ENCODE measurements around the gene RPA4.
A peak's percentile ranks its signal among the peaks of the same experiment; 100 is the strongest.
"Not testable (repeated sequence)": the region's sequence is repeated elsewhere in the genome, so short reads cannot be mapped to it uniquely, and the experiment has no call there.

The RPA4 gene

DNA sequence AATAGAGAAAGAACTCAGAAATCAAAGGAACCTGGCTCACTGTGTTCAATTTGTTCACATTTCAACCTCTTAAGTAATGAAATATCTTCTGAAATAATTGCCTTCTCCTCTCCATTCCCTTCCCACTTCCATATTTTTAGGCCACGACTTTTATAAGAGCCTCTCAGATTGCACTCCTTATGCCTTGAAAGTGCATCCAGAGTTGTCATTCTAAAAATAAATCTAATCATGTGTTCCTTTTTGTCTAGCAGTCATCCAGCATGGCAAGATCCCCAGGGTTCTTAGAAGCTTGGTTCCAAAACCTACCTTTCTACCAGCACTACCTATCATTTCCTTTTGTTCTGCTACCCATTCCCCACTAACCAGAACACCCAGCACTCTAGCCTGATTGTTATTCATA, 42.4 kb upstream of the RPA4 start:
- Histone ChIP-seq H3K36me3 (replicated peaks) (no peaks in the 10 kb centered on the region), H3K27me3 (replicated peaks) (no peaks in the 10 kb centered on the region), H3K4me3 (ENCODE audit: low read depth, low read length) (no peak overlapping the region), H3K27ac (no peak overlapping the region)
- TF ChIP-seq CTCF (IDR thresholded peaks at IDR 0.05; ENCODE audit: low read depth, low read length, missing control alignments): no peak
- no peak for DNase-seq
- in situ Hi-C loops (cut with HindIII; ENCODE audit: low pct_ligation_motif_present, low sequenced_read_pairs): no loop called here

DNA sequence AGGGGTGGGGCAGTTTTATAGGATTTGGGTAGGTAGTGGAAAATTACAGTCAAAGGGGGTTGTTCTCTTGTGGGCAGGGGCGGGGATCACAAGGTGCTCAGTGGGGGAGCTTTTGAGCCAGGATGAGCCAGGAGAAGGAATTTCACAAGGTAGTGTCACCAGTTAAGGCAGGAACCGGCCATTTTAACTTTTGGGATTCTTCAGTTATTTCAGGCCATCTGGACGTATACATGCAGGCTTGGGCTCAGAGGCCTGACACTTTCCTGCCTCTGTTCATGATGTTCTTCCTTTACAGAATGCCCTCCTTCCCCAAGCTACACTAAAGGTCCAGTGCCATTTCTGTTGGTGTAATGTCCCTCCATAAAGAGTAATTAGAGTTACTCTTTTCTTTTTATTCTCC, 41.8 kb upstream of the RPA4 start:
- H3K27me3 ChIP-seq (replicated peaks); H3K36me3 ChIP-seq (replicated peaks); DNase-seq; H3K4me3 ChIP-seq (ENCODE audit: low read depth, low read length); H3K27ac ChIP-seq; in situ Hi-C loops (cut with HindIII; ENCODE audit: low pct_ligation_motif_present, low sequenced_read_pairs): not testable (repeated sequence)

DNA sequence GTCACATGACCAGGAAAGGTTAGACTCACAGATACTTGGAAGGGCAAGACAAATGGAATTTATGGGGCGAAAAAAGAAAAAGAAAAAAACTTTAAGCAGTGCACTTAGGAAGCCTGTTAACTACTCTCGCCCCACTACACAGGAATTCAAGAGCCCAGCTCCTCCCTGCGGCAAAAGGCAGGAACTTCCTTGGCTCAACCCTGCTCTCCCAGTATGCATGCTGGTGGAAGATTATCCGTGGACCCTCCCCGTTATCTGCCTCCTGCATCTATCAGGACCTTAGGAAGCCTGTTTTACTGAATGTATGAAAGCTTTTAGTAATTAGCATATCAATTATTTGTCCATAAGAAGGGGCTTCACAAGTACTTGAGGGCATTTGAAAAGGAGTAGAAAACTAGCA, 40.1 kb upstream of the RPA4 start:
- in situ Hi-C loops (cut with HindIII; ENCODE audit: low pct_ligation_motif_present, low sequenced_read_pairs): no loop called here
- Histone ChIP-seq H3K36me3 (replicated peaks) (no peaks in the 10 kb centered on the region), H3K27me3 (replicated peaks) (no peaks in the 10 kb centered on the region), H3K4me3 (ENCODE audit: low read depth, low read length) (no peak overlapping the region), H3K27ac (no peak overlapping the region)
- peak; percentile 5 for DNase-seq
- peak; percentile 51 for TF ChIP-seq CTCF (IDR thresholded peaks at IDR 0.05; ENCODE audit: low read depth, low read length, missing control alignments)

DNA sequence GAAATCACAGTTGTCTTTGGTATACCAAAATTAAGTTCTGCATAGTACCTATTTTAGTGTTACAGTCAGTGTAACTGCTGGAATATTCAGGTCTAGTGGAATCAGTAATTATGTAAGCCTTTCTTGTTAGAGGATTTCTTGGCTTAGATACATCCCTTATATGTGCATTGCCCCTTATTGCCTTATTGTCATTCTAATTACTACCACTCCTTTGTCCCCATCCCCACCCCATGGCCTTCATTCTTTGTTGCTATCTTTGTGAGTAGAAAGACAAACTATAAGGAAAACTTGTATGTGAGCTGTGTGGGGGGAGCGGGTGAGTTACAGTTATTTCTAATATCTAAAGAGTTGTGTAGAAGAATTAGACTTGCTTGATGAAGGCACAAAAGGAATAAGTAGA, 36.9 kb upstream of the RPA4 start:
- no peak for DNase-seq
- H3K36me3 ChIP-seq (replicated peaks): no peaks in the 10 kb centered on the region
- TF ChIP-seq CTCF (IDR thresholded peaks at IDR 0.05; ENCODE audit: low read depth, low read length, missing control alignments): no peak
- no peaks in the 10 kb centered on the region for H3K27me3 ChIP-seq (replicated peaks)
- in situ Hi-C loops (cut with HindIII; ENCODE audit: low pct_ligation_motif_present, low sequenced_read_pairs): no loop called here
- H3K4me3 ChIP-seq (ENCODE audit: low read depth, low read length): no peak overlapping the region
- no peak overlapping the region for H3K27ac ChIP-seq

GRCh38 chrX:96859422-96859821, 24.3 kb upstream of the RPA4 start:
- in situ Hi-C loops (cut with HindIII; ENCODE audit: low pct_ligation_motif_present, low sequenced_read_pairs); H3K27ac ChIP-seq; H3K36me3 ChIP-seq (replicated peaks); H3K27me3 ChIP-seq (replicated peaks); H3K4me3 ChIP-seq (ENCODE audit: low read depth, low read length); DNase-seq: not testable (repeated sequence)

DNA sequence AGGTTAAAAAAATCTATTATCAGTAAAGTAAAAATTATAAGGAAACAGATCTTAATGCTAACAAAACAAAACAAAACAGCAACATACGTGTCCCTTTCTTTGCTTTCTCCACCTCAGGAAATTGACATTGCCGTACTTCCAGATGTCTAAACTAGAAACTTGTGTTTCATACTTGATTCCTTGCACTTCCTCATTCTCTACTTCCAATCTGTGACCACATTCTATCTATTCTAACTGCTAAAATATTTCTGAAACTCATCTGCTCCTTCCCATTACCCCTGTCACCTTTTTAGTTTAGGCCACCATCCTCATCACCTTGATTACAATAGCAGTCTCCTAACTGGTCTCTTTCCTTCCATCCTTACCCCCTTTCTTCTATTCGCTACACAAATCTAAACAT, 22.5 kb upstream of the RPA4 start:
- Histone ChIP-seq H3K4me3 (ENCODE audit: low read depth, low read length) (no peak overlapping the region), H3K27me3 (replicated peaks) (no peaks in the 10 kb centered on the region), H3K36me3 (replicated peaks) (no peaks in the 10 kb centered on the region), H3K27ac (no peak overlapping the region)
- TF ChIP-seq CTCF (IDR thresholded peaks at IDR 0.05; ENCODE audit: low read depth, low read length, missing control alignments): no peak
- no peak for DNase-seq
- in situ Hi-C loops (cut with HindIII; ENCODE audit: low pct_ligation_motif_present, low sequenced_read_pairs): no loop called here

- in situ Hi-C loops (cut with HindIII; ENCODE audit: low pct_ligation_motif_present, low sequenced_read_pairs): no loop called here
- H3K4me3 ChIP-seq (ENCODE audit: low read depth, low read length): no peak overlapping the region
- TF ChIP-seq CTCF (IDR thresholded peaks at IDR 0.05; ENCODE audit: low read depth, low read length, missing control alignments): no peak
- H3K27ac ChIP-seq: no peak overlapping the region
- no peaks in the 10 kb centered on the region for H3K36me3 ChIP-seq (replicated peaks)
- no peaks in the 10 kb centered on the region for H3K27me3 ChIP-seq (replicated peaks)
- DNase-seq: no peak
Measured at GRCh38 chrX:96861661-96862060, 22.0 kb upstream of the RPA4 start.
